ENCODE data around the gene SV2C. TPM values are rescaled to one million over a fixed set of nuclear protein-coding genes. Genes with fewer than 3 reads are reported as not detected.

Gene SV2C
- total RNA-seq, 1 donor from 2014 or later: 0.15 TPM

GRCh38 chr5:76277736-76278135 lies 194.6 kb downstream of the SV2C start:
- Mint-ChIP-seq H3K36me3 (ENCODE audit: low read depth, unreplicated experiment) (no peaks in the 10 kb centered on the region), H3K27ac (ENCODE audit: unreplicated experiment) (no peak overlapping the region), H3K27me3 (ENCODE audit: unreplicated experiment) (peaks cover 2% of the 10 kb centered on the region), H3K4me1 (ENCODE audit: unreplicated experiment) (peaks cover 6% of the 10 kb centered on the region), H3K4me3 (ENCODE audit: unreplicated experiment) (no peak overlapping the region), H3K9me3 (ENCODE audit: unreplicated experiment) (no peaks in the 10 kb centered on the region)
- TF ChIP-seq CTCF (IDR thresholded peaks at IDR 0.05; ENCODE audit: unreplicated experiment): no peak
- DNase-seq (ENCODE audit: low spot score): no peak

- H3K36me3 Mint-ChIP-seq (ENCODE audit: low read depth, unreplicated experiment): no peaks in the 10 kb centered on the region
- H3K27ac Mint-ChIP-seq (ENCODE audit: unreplicated experiment): no peak overlapping the region
- peaks cover 2% of the 10 kb centered on the region for H3K27me3 Mint-ChIP-seq (ENCODE audit: unreplicated experiment)
- no peak for TF ChIP-seq CTCF (IDR thresholded peaks at IDR 0.05; ENCODE audit: unreplicated experiment)
- H3K4me1 Mint-ChIP-seq (ENCODE audit: unreplicated experiment): peaks cover 3% of the 10 kb centered on the region
- no peaks in the 10 kb centered on the region for H3K9me3 Mint-ChIP-seq (ENCODE audit: unreplicated experiment)
- DNase-seq (ENCODE audit: low spot score): no peak
- no peak overlapping the region for H3K4me3 Mint-ChIP-seq (ENCODE audit: unreplicated experiment)
These were observed 195.1 kb downstream of the SV2C start for GRCh38 chr5:76278261-76278789.

- Mint-ChIP-seq H3K4me1 (ENCODE audit: unreplicated experiment) (peaks cover 5% of the 10 kb centered on the region), H3K27me3 (ENCODE audit: unreplicated experiment) (peaks cover 3% of the 10 kb centered on the region), H3K9me3 (ENCODE audit: unreplicated experiment) (no peaks in the 10 kb centered on the region), H3K36me3 (ENCODE audit: low read depth, unreplicated experiment) (no peaks in the 10 kb centered on the region), H3K27ac (ENCODE audit: unreplicated experiment) (no peak overlapping the region), H3K4me3 (ENCODE audit: unreplicated experiment) (no peak overlapping the region)
- no peak for TF ChIP-seq CTCF (IDR thresholded peaks at IDR 0.05; ENCODE audit: unreplicated experiment)
- DNase-seq (ENCODE audit: low spot score): no peak
These were observed 197.3 kb downstream of the SV2C start for GRCh38 chr5:76280494-76280893.

- H3K27me3 Mint-ChIP-seq (ENCODE audit: unreplicated experiment): peaks cover 3% of the 10 kb centered on the region
- no peaks in the 10 kb centered on the region for H3K9me3 Mint-ChIP-seq (ENCODE audit: unreplicated experiment)
- peaks cover 5% of the 10 kb centered on the region for H3K4me1 Mint-ChIP-seq (ENCODE audit: unreplicated experiment)
- TF ChIP-seq CTCF (IDR thresholded peaks at IDR 0.05; ENCODE audit: unreplicated experiment): no peak
- DNase-seq (ENCODE audit: low spot score): no peak
- no peak overlapping the region for H3K27ac Mint-ChIP-seq (ENCODE audit: unreplicated experiment)
- H3K4me3 Mint-ChIP-seq (ENCODE audit: unreplicated experiment): no peak overlapping the region
- H3K36me3 Mint-ChIP-seq (ENCODE audit: low read depth, unreplicated experiment): no peaks in the 10 kb centered on the region
These were observed 200.5 kb downstream of the SV2C start for GRCh38 chr5:76283670-76284069.

- no peak for TF ChIP-seq CTCF (IDR thresholded peaks at IDR 0.05; ENCODE audit: unreplicated experiment)
- Mint-ChIP-seq H3K27me3 (ENCODE audit: unreplicated experiment) (no peaks in the 10 kb centered on the region), H3K9me3 (ENCODE audit: unreplicated experiment) (no peaks in the 10 kb centered on the region), H3K27ac (ENCODE audit: unreplicated experiment) (no peak overlapping the region), H3K36me3 (ENCODE audit: low read depth, unreplicated experiment) (no peaks in the 10 kb centered on the region), H3K4me1 (ENCODE audit: unreplicated experiment) (peaks cover 4% of the 10 kb centered on the region), H3K4me3 (ENCODE audit: unreplicated experiment) (no peak overlapping the region)
- DNase-seq (ENCODE audit: low spot score): no peak
These were observed 206.5 kb downstream of the SV2C start for GRCh38 chr5:76289692-76290091.
